ENCODE results near the gene EML4. TPM values are rescaled to one million over a fixed set of nuclear protein-coding genes. Genes with fewer than 3 reads are reported as not detected.

EML4 gene
- total and polyA plus RNA-seq, 2 of the 13 experiments (the other 11 are each of a cell fraction or from before 2014, with no cell fraction given): 243 to 476 TPM

GRCh38 chr2:42185220-42185921 lies 16.2 kb downstream of the EML4 start:
- POLR2A ChIA-PET: interaction anchor here (1.8 kb wide), 1 partner anchor 13 kb away, joined by 4 read pairs; no protein-coding TSS in a partner anchor
- 54% methylated on average over 5 of the region's 5 CpGs for WGBS (ENCODE audit: low lambda C conversion rate)
- in situ Hi-C loops (cut with HindIII; ENCODE audit: extremely low pct_ligation_motif_present, low pct_unique_long_range_greater_than_20kb): loop anchor here (25.0 kb wide), 1 partner anchor 323 kb away; no protein-coding TSS in a partner anchor
- no peak for TF ChIP-seq GMEB2 (CRISPR knock-in tag; IDR thresholded peaks at IDR 0.05; ENCODE audit: low read depth)
- no peak for TF ChIP-seq NCOR1 (IDR thresholded peaks at IDR 0.05; ENCODE audit: borderline replicate concordance, low read length)
- TF ChIP-seq POLR2G (IDR thresholded peaks at IDR 0.05; ENCODE audit: low read depth, low read length): 0 out of 2 replicates have a peak, but pooled peaks have one; percentile 45
- TF ChIP-seq ELF3 (CRISPR knock-in tag; IDR thresholded peaks at IDR 0.05): 0 out of 2 replicates have a peak, but pooled peaks have one; percentile 10
- no peak for TF ChIP-seq ZNF367 (CRISPR knock-in tag; IDR thresholded peaks at IDR 0.05; ENCODE audit: borderline replicate concordance)
- no peak for TF ChIP-seq ETV6 (CRISPR knock-in tag; conservative IDR thresholded peaks at IDR 0.05)
- TF ChIP-seq DRAP1 (CRISPR knock-in tag; IDR thresholded peaks at IDR 0.05): peak; percentile 31; the same call in 1 of the 2 replicates
- TF ChIP-seq ZNF431 (CRISPR knock-in tag; IDR thresholded peaks at IDR 0.05; ENCODE audit: borderline replicate concordance, low read depth): no peak
- TF ChIP-seq CREM (IDR thresholded peaks at IDR 0.05): no peak
- TF ChIP-seq CREM (CRISPR knock-in tag; IDR thresholded peaks at IDR 0.05): no peak
- no peak for TF ChIP-seq ZNF530 (CRISPR knock-in tag; IDR thresholded peaks at IDR 0.05; ENCODE audit: low read depth)
- no peak for TF ChIP-seq ZNF468 (CRISPR knock-in tag; IDR thresholded peaks at IDR 0.05)
- TF ChIP-seq ZNF550 (CRISPR knock-in tag; IDR thresholded peaks at IDR 0.05; ENCODE audit: borderline replicate concordance): no peak
- no peak for TF ChIP-seq FOXK1 (CRISPR knock-in tag; IDR thresholded peaks at IDR 0.05; ENCODE audit: borderline replicate concordance, low read depth)
- TF ChIP-seq SMYD3 (CRISPR knock-in tag; IDR thresholded peaks at IDR 0.05): 0 out of 2 replicates have a peak, but pooled peaks have one; percentile 29
- TF ChIP-seq ZNF766 (CRISPR knock-in tag; IDR thresholded peaks at IDR 0.05; ENCODE audit: borderline replicate concordance): no peak
- peak; percentile 40 for TF ChIP-seq CCAR2 (optimal IDR thresholded peaks at IDR 0.05; ENCODE audit: low read depth, low read length)
- TF ChIP-seq REST (IDR thresholded peaks at IDR 0.05; ENCODE audit: borderline replicate concordance in 1 of 2, low read depth in 1 of 2, low read length in 2 of 2): no peak

More at GRCh38 chr2:42185220-42185921, 16.2 kb downstream of the EML4 start:
- BruUV-seq (replicated peaks): no TSS peak
- peaks cover 5 to 43% of the 10 kb centered on the region in 2 experiments for H3K36me3 ChIP-seq (replicated peaks in 1 of 2; ENCODE audit: control insufficient read depth in 1 of 2, insufficient read depth in 2 of 2, low read length in 2 of 2)
- FAIRE-seq (no peak), ATAC-seq (0 out of 3 replicates have a peak, but pooled peaks have one; percentile 8), DNase-seq (ENCODE audit: low spot score) (no peak)
- CTCF ChIA-PET (ENCODE audit: low intra/inter-chr PET ratio, low total read pairs): no interaction called here
- H3K27me3 ChIP-seq (ENCODE audit: control insufficient read depth in 1 of 2, insufficient read depth in 2 of 2, low read length in 2 of 2): no peaks in the 10 kb centered on the region
- peaks cover 100% of the 10 kb centered on the region for H3K4me1 ChIP-seq (ENCODE audit: insufficient read depth, low read length)
- peak overlapping the region; percentile 43 for H3K4me2 ChIP-seq (ENCODE audit: low read depth, low read length)
- intact Hi-C loops (cut with micrococcal nuclease; ENCODE audit: unreplicated experiment): no loop called here
- H3K79me2 ChIP-seq (ENCODE audit: insufficient read depth, low read length): peaks cover 99% of the 10 kb centered on the region
- peak overlapping the region; percentile 35 for H3K27ac ChIP-seq (ENCODE audit: extremely low read length, insufficient read depth, low read length)
- no peak overlapping the region; the same call in 1 of the 2 replicates for H3K9ac ChIP-seq (ENCODE audit: insufficient read depth, low read depth, low read length)
- no peak overlapping the region for H3K4me3 ChIP-seq (replicated peaks in 1 of 3; ENCODE audit: insufficient read depth in 1 of 3, low read depth in 2 of 3, low read length in 3 of 3)
- peaks cover 98% of the 10 kb centered on the region for H4K20me1 ChIP-seq (ENCODE audit: insufficient read depth, low read length)
- H2AFZ ChIP-seq (ENCODE audit: low read length): no peak overlapping the region
- no peaks in the 10 kb centered on the region for H3K9me3 ChIP-seq (ENCODE audit: low read length)

All from HepG2 (cell line).